Renal cortex interstitium (tissue), 15 donors: ENCODE data around the gene ZNF275. TPM values are rescaled to one million over a fixed set of nuclear protein-coding genes. Genes with fewer than 3 reads are reported as not detected.
"Not testable (repeated sequence)": the region's sequence is repeated elsewhere in the genome, so short reads cannot be mapped to it uniquely, and the experiment has no call there.

ENCODE experiments used
- DNase-seq, 11 donors: peaks; one replicate each; pipeline ENCODE4 v3.0.0-alpha.2; 2013; ENCODE audit warnings: low read depth in 9 of 11, low spot score in 4 of 11; ENCODE audit errors: extremely low read depth in 1 of 11
- long read RNA-seq, 16 experiments: transcript quantifications; one replicate each; lab custom pipeline, GENCODE V29; 2026
- polyA plus RNA-seq, 3 donors: library from polyadenylated mRNA; unstranded; fragments of 120-200 nt; gene quantifications; one replicate each; pipeline ENCODE4 v1.2.1, GENCODE V29; 2013; ENCODE audit not compliant: insufficient read length in 3 of 3

The ZNF275 gene, protein sequence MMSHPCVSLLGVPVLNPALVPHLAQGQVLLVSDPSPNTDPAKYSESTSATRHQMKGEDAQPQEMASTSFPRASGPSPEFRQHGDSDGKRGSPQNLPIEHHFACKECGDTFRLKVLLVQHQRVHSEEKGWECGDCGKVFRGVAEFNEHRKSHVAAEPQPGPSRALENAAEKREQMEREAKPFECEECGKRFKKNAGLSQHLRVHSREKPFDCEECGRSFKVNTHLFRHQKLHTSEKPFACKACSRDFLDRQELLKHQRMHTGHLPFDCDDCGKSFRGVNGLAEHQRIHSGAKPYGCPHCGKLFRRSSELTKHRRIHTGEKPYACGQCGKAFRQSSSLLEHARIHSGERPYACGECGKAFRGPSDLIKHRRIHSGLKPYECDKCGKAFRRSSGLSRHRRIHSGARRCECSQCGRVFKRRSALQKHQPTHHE
- 10 to 100 TPM; 19.3 to 22.3 (median 20.5) TPM for polyA plus RNA-seq
- long read RNA-seq, donor 1, full-length matches to known transcripts, result 2 of 2 reads
- long read RNA-seq, donor 1, partial matches to known transcripts, result 0 of 2 reads
- long read RNA-seq, donor 1, other reads (novel, unspliced or antisense), result 0 of 2 reads
- long read RNA-seq, donor 2, full-length matches to known transcripts, result 2 of 2 reads
- long read RNA-seq, donor 2, partial matches to known transcripts, result 0 of 2 reads
- long read RNA-seq, donor 2, other reads (novel, unspliced or antisense), result 0 of 2 reads
- long read RNA-seq, donor 3, full-length matches to known transcripts, result 10 of 10 reads
- long read RNA-seq, donor 3, partial matches to known transcripts, result 0 of 10 reads
- long read RNA-seq, donor 3, other reads (novel, unspliced or antisense), result 0 of 10 reads
- long read RNA-seq, donor 4, full-length matches to known transcripts, result 2 of 2 reads
- long read RNA-seq, donor 4, partial matches to known transcripts, result 0 of 2 reads
- long read RNA-seq, donor 4, other reads (novel, unspliced or antisense), result 0 of 2 reads
- long read RNA-seq, donor 5, full-length matches to known transcripts, result 4 of 4 reads
- long read RNA-seq, donor 5, partial matches to known transcripts, result 0 of 4 reads
- long read RNA-seq, donor 5, other reads (novel, unspliced or antisense), result 0 of 4 reads
- long read RNA-seq, donor 6, full-length matches to known transcripts, result 3 of 3 reads
- long read RNA-seq, donor 6, partial matches to known transcripts, result 0 of 3 reads
- long read RNA-seq, donor 6, other reads (novel, unspliced or antisense), result 0 of 3 reads
- long read RNA-seq, donor 7, full-length matches to known transcripts, result 2 of 2 reads
- long read RNA-seq, donor 7, partial matches to known transcripts, result 0 of 2 reads
- long read RNA-seq, donor 7, other reads (novel, unspliced or antisense), result 0 of 2 reads
- long read RNA-seq, donor 8, full-length matches to known transcripts, result 4 of 10 reads
- long read RNA-seq, donor 8, partial matches to known transcripts, result 6 of 10 reads
- long read RNA-seq, donor 8, other reads (novel, unspliced or antisense), result 0 of 10 reads
- long read RNA-seq, donor 9, full-length matches to known transcripts, result 3 of 3 reads
- long read RNA-seq, donor 9, partial matches to known transcripts, result 0 of 3 reads
- long read RNA-seq, donor 9, other reads (novel, unspliced or antisense), result 0 of 3 reads
- long read RNA-seq, donor 10, full-length matches to known transcripts, result 1 of 1 reads
- long read RNA-seq, donor 10, partial matches to known transcripts, result 0 of 1 reads
- long read RNA-seq, donor 10, other reads (novel, unspliced or antisense), result 0 of 1 reads
- long read RNA-seq, donor 11, full-length matches to known transcripts, result 5 of 5 reads
- long read RNA-seq, donor 11, partial matches to known transcripts, result 0 of 5 reads
- long read RNA-seq, donor 11, other reads (novel, unspliced or antisense), result 0 of 5 reads
- long read RNA-seq, donor 12, result 0 reads
- long read RNA-seq, donor 13, full-length matches to known transcripts, result 3 of 3 reads
- long read RNA-seq, donor 13, partial matches to known transcripts, result 0 of 3 reads
- long read RNA-seq, donor 13, other reads (novel, unspliced or antisense), result 0 of 3 reads
- long read RNA-seq, donor 14, full-length matches to known transcripts, result 1 of 1 reads
- long read RNA-seq, donor 14, partial matches to known transcripts, result 0 of 1 reads
- long read RNA-seq, donor 14, other reads (novel, unspliced or antisense), result 0 of 1 reads
- long read RNA-seq, donor 15, full-length matches to known transcripts, result 1 of 1 reads
- long read RNA-seq, donor 15, partial matches to known transcripts, result 0 of 1 reads
- long read RNA-seq, donor 15, other reads (novel, unspliced or antisense), result 0 of 1 reads
- long read RNA-seq, donor 16, full-length matches to known transcripts, result 11 of 67 reads
- long read RNA-seq, donor 16, partial matches to known transcripts, result 56 of 67 reads
- long read RNA-seq, donor 16, other reads (novel, unspliced or antisense), result 0 of 67 reads

DNA sequence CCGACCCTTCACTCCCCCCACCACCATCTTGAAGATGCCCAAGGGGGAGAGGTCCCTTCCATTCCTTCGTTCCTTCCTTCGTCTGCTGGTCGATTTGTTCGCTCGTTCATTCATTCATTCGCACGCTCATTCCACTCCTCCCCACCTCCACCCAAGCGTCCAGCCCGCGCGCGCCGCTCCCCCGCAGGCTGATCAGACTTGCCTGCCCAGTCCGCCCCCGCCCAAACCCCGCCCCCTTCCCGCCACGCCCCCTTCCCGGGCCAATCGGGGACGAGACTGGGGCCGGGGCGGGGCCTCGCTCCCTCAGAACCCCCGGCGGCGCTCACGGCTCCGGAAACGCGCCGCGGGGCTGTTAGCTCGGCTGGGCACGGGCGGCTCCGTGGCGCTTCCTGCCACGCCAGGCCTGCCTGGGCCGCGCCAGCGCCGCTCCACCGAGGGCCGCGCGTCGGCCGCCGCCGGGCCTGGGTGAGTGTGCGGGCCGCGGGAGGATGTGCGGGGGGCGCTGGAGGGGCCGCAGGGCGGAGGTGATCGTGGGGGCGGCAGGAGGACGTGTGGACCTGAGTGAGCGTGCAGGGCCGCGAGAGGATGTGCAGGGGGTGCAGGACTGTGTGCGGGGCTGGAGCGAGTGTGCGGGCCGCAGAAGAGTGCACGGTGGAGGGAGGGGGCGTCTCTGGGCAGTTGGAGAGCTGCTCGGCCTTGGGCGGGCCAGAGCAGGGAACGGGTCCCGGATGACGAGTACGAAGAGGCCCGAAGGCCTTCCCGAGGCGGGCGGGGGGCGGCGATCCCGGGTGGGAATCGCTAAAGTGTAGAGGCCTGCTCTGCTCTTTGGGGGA is at the start of gene ZNF275:
Gene ZNF275, plus strand, starts transcription at position 333 of the 833 bp plus-strand sequence. CDS start 2,527 bp downstream, outside the sequence.
- DNase-seq, result peak in 9 of 11 donors; percentile 30 to 70 (median 61)

DNA sequence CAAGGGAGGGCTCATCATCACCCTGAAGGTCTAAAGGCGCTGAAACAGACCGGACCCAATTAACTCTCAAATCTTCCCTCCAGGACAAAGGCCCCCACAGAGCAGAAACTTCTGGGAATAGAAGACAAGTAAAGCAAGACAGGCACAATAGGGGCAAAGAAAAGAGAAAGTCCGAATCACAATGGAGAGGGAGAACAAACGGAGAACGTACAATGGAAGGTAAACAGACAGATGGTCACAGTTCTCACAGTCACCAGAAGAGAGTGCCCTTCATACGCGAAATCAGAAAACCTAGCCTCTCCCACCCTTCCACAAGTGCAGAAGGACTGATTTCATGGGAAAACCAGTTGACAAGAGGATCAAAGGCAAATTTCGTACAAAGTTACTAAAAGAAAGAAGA is 48.3 kb upstream of the ZNF275 start:
- DNase-seq, result not testable (repeated sequence)

DNA sequence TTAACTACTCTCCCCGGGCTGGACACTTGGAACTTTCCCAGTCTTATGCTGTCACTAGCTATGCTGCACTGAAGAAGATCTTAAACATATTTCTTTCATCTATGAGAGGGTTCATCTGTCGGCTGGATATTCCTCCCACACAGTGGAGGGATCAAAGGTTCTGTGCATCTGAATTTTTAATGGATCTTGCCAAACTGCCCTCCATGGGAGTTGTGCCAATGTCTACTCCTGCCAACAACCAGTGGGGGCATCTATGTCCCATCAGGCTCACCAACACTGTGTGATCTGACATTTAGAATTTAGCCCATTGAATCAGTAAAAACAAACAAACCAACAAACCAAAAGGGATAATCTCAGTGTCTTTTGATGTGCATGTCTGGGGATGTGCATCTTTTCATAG is 45.1 kb upstream of the ZNF275 start:
- not testable (repeated sequence) for DNase-seq

DNA sequence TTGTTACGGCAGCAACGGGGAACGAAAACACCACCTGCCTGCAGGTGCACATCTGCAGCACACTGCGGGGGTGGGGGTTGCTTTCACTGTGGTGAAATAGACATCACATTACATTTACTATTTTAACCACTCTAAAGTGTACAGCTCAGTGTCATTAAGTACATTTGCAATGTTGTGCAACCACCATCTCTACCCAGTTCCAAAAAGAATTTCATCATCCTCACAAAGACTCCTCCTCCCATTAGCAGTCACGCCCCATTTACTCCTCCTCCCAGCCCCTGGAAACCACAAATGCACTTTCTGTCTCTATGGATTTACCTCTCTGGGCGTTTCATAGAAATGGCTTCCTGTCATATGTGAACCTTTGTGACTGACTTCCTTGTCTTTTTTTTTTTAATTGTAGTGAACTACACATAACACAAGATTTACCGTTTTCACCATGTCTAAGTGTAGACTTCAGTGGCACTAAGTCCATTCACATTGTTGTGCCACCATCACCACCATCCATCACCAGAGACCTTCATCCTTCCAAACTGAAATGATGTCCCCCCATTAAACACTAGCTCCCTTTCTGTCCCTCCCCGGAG is 40.4 kb upstream of the ZNF275 start:
- DNase-seq, result not testable (repeated sequence)

DNA sequence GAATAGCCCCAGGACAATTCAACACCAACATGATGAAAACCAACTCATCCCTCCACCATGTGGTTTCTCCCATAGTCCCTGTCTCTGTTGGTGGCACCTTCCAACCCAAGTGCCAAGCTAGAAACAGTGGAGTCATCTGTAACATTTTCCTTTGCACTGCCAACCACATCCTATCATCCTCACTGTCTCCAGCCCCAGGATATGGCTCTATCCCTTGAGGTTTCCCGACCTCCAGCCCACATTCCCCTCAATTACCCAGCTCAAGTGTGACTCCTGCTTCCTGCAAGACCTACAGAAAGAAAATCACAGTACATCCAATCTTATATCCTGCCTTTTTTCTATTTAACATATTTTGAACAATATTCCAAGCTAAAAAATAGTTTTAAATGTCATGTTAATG is 36.6 kb upstream of the ZNF275 start:
- no peak for DNase-seq

DNA sequence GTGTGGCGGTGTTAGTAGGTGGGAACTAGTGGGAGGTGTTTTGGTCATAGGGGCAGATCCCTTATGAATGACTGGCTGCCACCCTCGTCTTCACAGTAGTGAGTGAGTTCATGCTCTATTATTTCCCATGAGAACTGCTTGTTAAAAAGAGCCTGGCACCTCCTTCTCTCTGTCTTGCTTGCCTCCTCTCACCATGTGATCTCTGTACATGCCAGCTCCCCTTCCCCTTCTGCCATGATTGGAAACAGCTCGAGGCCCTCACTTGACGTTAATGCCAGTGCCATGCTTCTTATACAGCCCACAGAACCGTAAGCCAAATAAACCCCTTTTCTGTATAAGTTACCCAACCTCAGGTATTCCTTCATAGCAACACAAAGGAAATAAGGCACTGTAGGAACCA is 34.1 kb upstream of the ZNF275 start:
- no peak for DNase-seq

DNA sequence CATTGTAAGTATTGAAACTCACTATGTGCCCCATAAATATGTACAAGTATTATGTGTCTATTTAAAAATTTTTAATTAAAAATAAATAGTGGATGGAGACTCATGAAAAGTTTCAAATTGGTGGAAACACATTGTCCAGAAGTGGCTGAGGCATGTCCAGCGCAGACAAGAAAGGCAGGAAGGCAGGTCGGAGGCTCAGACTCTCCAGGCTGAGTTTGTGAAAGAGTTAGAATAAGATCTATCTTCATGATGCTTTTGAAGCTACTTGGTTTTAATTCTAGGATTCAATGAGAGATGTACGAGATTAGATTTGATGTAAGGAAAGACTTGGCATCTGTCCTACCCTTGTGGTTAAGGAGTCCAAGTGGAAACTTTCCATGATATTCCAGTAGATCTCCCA is 32.2 kb upstream of the ZNF275 start:
- DNase-seq, result no peak

DNA sequence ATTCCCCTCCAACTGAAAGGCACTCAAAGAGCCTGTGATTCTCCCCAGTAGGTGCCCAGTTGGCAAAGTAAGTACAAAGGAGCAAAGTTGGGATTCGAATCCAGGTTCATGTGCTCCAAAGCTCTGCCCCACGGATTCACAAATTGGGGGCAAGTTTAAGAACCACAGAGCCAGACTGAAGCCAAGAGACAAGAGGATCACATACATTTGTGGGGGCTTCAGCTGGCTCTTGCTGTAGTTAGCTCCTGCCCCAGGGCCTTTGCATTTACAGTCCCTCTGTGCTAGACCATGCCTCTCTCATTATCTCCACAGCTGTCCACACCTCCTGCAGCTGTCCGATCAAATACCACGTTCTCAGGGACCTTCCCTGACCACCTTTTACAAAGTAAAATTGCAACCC is 31.2 kb upstream of the ZNF275 start:
- no peak for DNase-seq

DNA sequence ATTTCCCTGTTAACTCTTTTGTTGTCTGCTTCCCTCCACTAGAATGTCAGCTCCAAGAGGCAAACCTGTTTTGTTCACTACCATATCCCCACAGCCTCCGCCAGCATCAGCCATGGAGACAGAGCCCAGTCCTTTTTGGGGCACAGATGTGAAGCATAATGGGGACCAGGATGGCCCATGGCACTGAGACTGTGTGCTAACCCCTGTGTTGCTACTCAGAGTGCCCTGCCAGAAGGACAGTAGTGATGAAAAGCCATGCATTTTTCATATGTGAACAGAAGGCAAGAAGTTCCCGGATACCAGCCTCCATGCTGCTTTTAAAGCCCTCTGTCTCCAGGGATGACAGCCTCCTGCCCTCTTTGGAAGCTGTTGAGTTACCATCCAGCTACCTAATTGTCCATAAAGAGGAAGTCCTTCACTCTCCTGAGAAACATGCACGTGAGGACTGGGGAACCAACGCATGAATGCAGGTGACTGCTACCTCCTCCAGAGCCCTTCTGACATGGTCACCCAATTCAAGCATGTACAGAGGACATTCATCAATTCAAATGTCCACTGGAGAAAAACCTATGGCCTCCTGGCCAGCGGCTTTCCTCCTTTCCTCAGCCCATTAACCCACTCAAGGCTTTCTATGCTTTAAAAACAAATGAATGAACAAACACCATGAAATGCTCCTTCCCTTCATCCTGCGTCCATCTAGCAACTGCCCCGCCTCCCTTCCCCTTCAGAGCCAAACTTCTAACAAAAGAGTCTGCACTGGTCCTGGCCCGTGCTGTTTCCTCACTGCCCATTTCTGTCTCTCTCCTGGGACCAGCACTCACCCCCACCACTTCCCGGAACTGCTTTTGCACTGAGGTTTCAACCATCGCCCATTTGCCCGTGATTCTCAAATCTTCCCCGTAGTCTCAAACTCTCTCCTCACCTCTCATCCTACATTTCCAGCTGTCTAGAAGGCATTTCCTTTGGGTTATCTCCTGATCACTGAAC is 30.4 kb upstream of the ZNF275 start:
- DNase-seq, result no peak

DNA sequence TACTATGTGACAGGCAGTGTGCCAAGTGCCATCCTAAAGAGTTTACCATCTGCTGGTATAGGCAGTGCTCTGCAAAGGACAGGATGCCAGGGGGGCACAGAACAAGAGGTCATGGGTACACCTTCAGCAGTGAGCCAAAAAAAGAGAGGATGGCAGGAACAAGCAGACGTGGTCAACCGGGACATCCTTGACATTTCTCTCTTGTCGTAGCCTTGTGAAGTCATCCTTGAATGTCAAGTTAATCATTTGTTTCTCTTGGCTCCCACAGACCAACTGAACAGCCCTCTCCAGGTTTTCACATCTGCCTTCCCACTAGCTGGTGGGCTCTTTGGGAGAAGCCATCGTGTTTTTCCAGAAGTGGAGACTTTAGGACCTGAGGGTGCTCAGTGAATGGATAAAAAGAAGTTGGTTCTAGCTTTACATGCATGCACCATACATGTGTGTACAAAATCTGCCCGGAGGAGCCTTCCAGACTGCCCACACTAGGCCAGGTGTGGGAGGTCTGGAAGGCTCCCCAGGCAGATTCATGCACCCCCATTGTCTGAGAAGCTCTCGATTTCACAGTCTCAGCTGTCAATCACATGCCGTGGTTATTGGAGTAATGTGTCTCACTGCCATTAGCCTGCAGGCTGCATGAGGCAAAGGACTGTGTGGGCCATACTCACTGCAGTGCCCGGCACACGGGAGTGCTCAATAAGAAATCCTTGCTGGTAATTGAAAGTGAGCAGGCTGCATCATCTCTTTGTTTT is 28.8 kb upstream of the ZNF275 start:
- DNase-seq, result peak in 2 of 11 donors; percentile 17 to 29

DNA sequence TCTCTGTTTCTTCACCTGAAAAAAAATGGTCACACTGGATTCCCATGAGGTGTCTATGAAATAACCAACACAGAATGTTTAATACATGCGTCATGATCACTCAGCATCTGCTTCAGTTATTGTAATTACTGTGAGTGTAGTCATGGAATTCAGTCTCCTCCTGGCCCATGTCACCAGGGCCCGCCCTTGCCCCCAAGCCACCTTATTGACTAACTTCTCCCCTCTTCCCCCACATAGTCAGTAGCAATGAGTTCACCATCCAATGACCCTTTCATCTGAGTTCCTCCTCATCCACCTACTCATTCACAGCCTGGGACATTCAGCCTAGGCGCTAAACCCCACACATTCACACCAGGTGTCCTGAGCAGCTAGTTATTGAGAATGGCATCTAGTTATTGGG is 28.0 kb upstream of the ZNF275 start:
- DNase-seq, result no peak

DNA sequence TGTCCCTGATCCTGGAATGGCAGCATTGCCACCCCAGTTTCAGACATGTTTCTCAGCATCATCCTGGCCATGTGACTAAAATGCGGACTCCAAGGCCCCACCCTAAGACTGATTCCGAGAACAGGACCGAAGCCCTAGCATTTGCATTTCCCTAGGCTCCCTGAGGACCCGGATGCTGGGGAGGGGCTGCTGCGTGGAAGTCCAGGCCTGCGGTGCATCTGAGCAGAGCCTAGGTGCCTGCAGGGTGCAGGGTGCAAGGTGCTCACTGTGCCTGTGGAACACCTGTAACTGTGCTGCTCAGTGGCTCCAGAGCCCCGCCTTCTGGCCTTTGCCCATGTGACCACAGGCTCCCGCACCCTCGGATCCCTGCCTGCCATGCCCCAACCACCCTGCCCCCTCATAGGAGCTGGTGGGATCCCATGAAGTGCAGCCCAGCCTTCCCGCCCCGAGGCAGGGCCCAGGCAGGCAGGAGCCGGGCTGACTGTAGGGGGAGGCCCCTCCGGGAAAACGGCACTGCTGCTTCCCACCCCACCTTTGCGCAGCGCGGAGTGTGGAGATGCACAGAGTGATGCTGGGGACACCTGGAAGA is 27.3 kb upstream of the ZNF275 start:
- no peak for DNase-seq
